GM19324 (cell line): ENCODE results near the gene SNPH.

ENCODE experiments used
- ATAC-seq: cut with Tn5 transposase; IDR thresholded peaks from one replicate; pipeline ENCODE4 v1.9.1; 2021; ENCODE audit warnings: mild to moderate bottlenecking, moderate library complexity; ENCODE audit not compliant: unreplicated experiment, low FRiP score

The SNPH gene

GRCh38 chr20:1320902-1321653, 55.0 kb downstream of the SNPH start:
- ATAC-seq: no peak

GRCh38 chr20:1321654-1321939, 55.5 kb downstream of the SNPH start:
- ATAC-seq: no peak

GRCh38 chr20:1322511-1323245, 56.6 kb downstream of the SNPH start:
- no peak for ATAC-seq

GRCh38 chr20:1323256-1323655, 57.2 kb downstream of the SNPH start:
- no peak for ATAC-seq

GRCh38 chr20:1323830-1324597, 57.9 kb downstream of the SNPH start:
- ATAC-seq: no peak

GRCh38 chr20:1324598-1325172, 58.6 kb downstream of the SNPH start:
- ATAC-seq: no peak

- peak; percentile 85 for ATAC-seq
These were observed 59.3 kb downstream of the SNPH start for GRCh38 chr20:1325173-1326030.

GRCh38 chr20:1326031-1326930, 60.2 kb downstream of the SNPH start:
- ATAC-seq: no peak

- no peak for ATAC-seq
These were observed 61.2 kb downstream of the SNPH start for GRCh38 chr20:1327241-1327653.

- no peak for ATAC-seq
These were observed 62.0 kb downstream of the SNPH start for GRCh38 chr20:1327827-1328679.

- no peak for ATAC-seq
These were observed 62.7 kb downstream of the SNPH start, which contains the start of gene SDCBP2 for GRCh38 chr20:1328680-1329330. SDCBP2 (minus strand) TSS chr20:1329139; CDS start chr20:1320416, 8,723 bp downstream.

- ATAC-seq: no peak
These were observed 64.2 kb downstream of the SNPH start for GRCh38 chr20:1330075-1330830.

- ATAC-seq: no peak
These were observed 65.0 kb downstream of the SNPH start for GRCh38 chr20:1331101-1331500.

GRCh38 chr20:1331801-1332453, 65.8 kb downstream of the SNPH start:
- ATAC-seq: no peak

GRCh38 chr20:1332749-1333300, 66.7 kb downstream of the SNPH start:
- ATAC-seq: no peak
